ENCODE measurements around the gene CCDC102A. TPM values are rescaled to one million over a fixed set of nuclear protein-coding genes. Genes with fewer than 3 reads are reported as not detected.
A peak's percentile ranks its signal among the peaks of the same experiment; 100 is the strongest.
"Not testable (repeated sequence)": the region's sequence is repeated elsewhere in the genome, so short reads cannot be mapped to it uniquely, and the experiment has no call there.

The CCDC102A gene
- total RNA-seq, 4 donors from 2014 or later, result 1.7 to 10.7 (median 2.5) TPM

DNA sequence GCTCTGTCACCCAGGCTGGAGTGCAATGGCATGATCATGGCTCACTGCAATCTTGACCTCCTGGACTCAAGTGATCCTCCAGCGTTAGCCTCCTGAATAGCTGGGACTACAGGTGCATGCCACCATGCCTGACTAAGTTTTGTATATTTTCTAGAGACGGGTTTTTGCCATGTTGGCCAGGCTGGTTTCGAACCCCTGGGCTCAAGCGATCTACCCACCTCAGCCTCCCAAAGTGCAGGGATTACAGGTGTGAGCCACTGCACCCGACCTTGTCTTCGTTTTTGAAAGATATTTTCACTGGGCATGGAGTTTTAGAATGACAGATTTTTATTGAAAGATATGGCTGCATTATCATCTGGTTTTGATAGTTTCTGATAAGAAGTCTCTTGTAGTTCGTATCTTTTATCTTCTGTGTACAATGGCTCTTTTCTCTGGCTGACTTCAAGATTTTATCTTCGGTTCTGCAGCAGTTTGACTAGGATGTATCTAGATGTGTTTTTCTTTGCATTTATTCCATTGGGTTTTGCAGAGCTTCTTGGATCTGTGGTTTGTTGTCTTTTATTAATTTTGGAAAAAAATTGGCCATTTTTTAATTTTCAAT, 20.7 kb upstream of the CCDC102A start:
- no peaks in the 10 kb centered on the region for H3K4me1 ChIP-seq
- TF ChIP-seq POLR2A (IDR thresholded peaks at IDR 0.05), result no peak
- TF ChIP-seq, protein P1, sequence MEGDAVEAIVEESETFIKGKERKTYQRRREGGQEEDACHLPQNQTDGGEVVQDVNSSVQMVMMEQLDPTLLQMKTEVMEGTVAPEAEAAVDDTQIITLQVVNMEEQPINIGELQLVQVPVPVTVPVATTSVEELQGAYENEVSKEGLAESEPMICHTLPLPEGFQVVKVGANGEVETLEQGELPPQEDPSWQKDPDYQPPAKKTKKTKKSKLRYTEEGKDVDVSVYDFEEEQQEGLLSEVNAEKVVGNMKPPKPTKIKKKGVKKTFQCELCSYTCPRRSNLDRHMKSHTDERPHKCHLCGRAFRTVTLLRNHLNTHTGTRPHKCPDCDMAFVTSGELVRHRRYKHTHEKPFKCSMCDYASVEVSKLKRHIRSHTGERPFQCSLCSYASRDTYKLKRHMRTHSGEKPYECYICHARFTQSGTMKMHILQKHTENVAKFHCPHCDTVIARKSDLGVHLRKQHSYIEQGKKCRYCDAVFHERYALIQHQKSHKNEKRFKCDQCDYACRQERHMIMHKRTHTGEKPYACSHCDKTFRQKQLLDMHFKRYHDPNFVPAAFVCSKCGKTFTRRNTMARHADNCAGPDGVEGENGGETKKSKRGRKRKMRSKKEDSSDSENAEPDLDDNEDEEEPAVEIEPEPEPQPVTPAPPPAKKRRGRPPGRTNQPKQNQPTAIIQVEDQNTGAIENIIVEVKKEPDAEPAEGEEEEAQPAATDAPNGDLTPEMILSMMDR (IDR thresholded peaks at IDR 0.05), result no peak
- DNase-seq, result peak in 1 of 3 donors; percentile 11

DNA sequence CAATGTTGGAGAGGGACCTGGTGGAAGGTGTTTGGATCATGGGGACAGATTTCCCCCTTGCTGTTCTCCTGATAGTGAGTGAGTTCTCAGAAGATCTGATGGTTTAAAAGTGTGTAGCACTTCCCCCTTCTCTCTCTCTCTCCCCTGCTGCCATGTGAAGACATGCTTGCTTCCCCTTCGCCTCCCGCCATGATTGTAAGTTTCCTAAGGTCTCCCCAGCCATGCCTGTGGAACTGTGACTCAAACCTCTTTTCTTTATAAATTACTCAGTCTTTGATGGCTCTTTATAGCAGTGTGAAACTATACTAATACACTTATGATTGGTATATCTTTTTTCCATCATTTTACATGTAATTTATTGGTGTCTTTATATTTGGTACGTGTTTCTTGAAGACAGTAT, 19.5 kb upstream of the CCDC102A start:
- Histone ChIP-seq H3K4me3 (no peak overlapping the region), H3K27me3 (no peaks in the 10 kb centered on the region), H3K36me3 (no peaks in the 10 kb centered on the region), H3K4me1 (no peaks in the 10 kb centered on the region), H3K9me3 (peaks cover 0 to 5% (median 0%) of the 10 kb centered on the region in 4 donors), H3K27ac (no peak overlapping the region)
- DNase-seq, result peak in 1 of 3 donors; percentile 9
- TF ChIP-seq POLR2A (IDR thresholded peaks at IDR 0.05), result no peak
- TF ChIP-seq, protein P1 (IDR thresholded peaks at IDR 0.05), result no peak

More for the DNA sequence above, 20.7 kb upstream of the CCDC102A start:
- H3K36me3 ChIP-seq, result no peaks in the 10 kb centered on the region
- no peak overlapping the region for H3K27ac ChIP-seq
- no peaks in the 10 kb centered on the region for H3K27me3 ChIP-seq
- peaks cover 0 to 3% (median 0%) of the 10 kb centered on the region in 4 donors for H3K9me3 ChIP-seq
- H3K4me3 ChIP-seq, result no peak overlapping the region

DNA sequence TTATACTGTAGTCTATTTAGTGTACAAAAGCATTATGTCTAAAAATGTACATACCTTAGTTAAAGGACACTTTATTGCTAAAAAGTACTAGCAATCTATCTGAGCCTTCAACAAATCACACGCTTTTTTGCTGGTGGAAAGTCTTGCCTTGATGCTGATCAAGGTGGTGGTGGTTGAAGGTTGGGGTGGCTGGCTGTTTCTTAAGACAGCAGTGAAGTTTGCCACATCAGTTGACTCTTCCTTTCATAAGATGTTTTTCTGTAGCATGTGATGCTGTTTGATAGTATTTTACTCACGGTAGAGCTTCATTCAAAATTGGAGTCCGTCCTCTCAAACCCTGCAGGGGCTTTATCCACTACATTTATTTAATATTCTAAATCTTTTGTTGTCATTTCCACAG, 14.7 kb upstream of the CCDC102A start:
- no peaks in the 10 kb centered on the region for H3K27me3 ChIP-seq
- H3K4me3 ChIP-seq, result no peak overlapping the region
- peaks cover 0 to 3% (median 0%) of the 10 kb centered on the region in 4 donors for H3K9me3 ChIP-seq
- no peak for DNase-seq
- TF ChIP-seq, protein P1 (IDR thresholded peaks at IDR 0.05), result no peak
- TF ChIP-seq POLR2A (IDR thresholded peaks at IDR 0.05), result no peak
- no peaks in the 10 kb centered on the region for H3K4me1 ChIP-seq
- no peaks in the 10 kb centered on the region for H3K36me3 ChIP-seq
- H3K27ac ChIP-seq, result no peak overlapping the region

DNA sequence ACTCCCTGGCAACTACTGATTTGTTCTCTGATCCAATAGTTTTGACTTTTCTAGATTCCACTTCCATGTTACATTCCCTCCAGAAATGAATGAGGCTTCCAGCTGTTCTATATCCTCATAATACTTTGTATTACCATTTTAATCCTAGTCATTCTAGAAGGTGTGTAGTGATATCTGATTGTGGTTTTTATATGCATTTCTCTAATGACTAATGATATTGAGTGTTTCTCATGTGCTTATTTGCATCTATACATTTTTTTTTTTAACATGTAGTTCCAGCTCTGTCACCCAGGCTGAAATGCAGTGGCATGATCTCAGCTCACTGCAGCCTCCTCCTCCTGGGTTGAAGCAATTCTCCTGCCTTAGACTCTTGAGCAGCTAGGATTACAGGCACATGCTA, 13.4 kb upstream of the CCDC102A start:
- Histone ChIP-seq H3K4me1 (peaks cover 0 to under 1% (median 0%) of the 10 kb centered on the region in 4 donors), H3K27ac (no peak overlapping the region), H3K36me3 (no peaks in the 10 kb centered on the region), H3K9me3 (peaks cover 0 to 3% (median 0%) of the 10 kb centered on the region in 4 donors), H3K27me3 (no peaks in the 10 kb centered on the region), H3K4me3 (no peak overlapping the region)
- no peak for DNase-seq
- TF ChIP-seq POLR2A (IDR thresholded peaks at IDR 0.05), result no peak
- TF ChIP-seq, protein P1 (IDR thresholded peaks at IDR 0.05), result no peak

DNA sequence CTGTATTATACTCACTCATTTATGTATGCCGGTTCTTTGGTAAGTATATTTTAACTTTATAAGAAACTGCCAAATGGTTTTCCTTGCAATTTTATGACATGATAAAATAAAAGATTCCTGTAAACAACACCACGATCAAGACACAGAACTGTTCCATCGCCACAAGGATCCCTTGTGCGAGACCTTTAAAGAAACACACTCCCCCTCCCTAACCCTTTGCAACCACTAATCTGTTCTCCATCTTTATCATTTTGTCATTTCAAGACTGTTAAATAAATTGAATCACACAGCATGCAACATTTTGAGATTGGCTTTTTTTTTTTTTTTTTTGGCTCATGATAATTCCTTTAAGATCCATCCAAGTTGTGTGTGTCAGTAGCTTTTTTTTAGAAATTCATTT, 12.0 kb upstream of the CCDC102A start:
- Histone ChIP-seq H3K4me1 (peaks cover 0 to 7% (median 3%) of the 10 kb centered on the region in 4 donors), H3K9me3 (peaks cover 0 to 3% (median 0%) of the 10 kb centered on the region in 4 donors), H3K36me3 (no peaks in the 10 kb centered on the region), H3K4me3 (no peak overlapping the region), H3K27ac (no peak overlapping the region), H3K27me3 (no peaks in the 10 kb centered on the region)
- TF ChIP-seq POLR2A (IDR thresholded peaks at IDR 0.05), result no peak
- TF ChIP-seq, protein P1 (IDR thresholded peaks at IDR 0.05), result no peak
- DNase-seq, result no peak

DNA sequence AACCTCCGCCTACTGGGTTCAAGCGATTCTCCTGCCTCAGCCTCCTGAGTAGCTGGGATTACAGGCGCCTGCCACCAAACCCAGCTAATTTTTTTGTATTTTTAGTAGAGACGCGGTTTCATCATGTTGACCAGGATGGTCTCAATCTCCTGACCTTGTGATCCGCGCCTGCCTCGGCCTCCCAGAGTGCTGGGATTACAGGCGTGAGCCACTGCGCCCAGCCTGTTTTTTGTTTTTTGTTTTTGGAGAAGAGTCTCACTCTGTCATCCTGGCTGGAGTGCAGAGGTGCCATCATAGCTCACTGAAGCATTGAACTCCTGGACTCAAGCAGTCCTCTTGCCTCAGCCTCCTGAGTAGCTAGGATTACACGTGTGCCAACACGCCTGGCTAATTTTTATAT, 11.2 kb upstream of the CCDC102A start:
- H3K4me1 ChIP-seq, H3K27ac ChIP-seq, H3K4me3 ChIP-seq, H3K36me3 ChIP-seq, H3K9me3 ChIP-seq, H3K27me3 ChIP-seq: not testable (repeated sequence)
- peak in 2 of 3 donors; percentile 6 to 28 for DNase-seq
